Measurements from ENCODE around the gene PCSK5.

DNA sequence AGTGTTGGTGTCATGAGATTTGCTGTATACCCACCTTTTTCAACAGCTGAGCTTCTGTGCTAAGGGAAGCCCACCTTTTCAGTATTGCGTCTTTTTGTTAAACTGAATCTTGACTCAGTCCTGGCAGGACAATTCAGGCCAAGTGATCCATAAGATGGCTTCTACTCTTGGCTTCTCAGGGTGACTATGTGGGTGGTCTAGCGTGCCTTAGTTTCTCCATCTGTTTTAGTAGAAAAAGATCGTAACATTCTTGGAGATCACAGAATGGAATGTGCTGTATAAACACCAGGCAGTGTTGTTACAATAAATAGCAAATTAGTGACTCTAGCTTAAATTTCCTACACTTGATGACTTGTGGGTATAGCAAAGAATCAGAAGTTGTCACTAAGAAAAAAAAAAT, 66.6 kb downstream of the PCSK5 start:
- TF ChIP-seq, protein P1, sequence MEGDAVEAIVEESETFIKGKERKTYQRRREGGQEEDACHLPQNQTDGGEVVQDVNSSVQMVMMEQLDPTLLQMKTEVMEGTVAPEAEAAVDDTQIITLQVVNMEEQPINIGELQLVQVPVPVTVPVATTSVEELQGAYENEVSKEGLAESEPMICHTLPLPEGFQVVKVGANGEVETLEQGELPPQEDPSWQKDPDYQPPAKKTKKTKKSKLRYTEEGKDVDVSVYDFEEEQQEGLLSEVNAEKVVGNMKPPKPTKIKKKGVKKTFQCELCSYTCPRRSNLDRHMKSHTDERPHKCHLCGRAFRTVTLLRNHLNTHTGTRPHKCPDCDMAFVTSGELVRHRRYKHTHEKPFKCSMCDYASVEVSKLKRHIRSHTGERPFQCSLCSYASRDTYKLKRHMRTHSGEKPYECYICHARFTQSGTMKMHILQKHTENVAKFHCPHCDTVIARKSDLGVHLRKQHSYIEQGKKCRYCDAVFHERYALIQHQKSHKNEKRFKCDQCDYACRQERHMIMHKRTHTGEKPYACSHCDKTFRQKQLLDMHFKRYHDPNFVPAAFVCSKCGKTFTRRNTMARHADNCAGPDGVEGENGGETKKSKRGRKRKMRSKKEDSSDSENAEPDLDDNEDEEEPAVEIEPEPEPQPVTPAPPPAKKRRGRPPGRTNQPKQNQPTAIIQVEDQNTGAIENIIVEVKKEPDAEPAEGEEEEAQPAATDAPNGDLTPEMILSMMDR (IDR thresholded peaks at IDR 0.05; ENCODE audit: poor library complexity): no peak
- no peak for TF ChIP-seq EZH2phosphoT487 (IDR thresholded peaks at IDR 0.05; ENCODE audit: low read depth, severe bottlenecking, unreplicated experiment)
